NCI-H2196 (cell line): ENCODE data around the gene SLC9C2.
"Not testable (repeated sequence)": the region's sequence is repeated elsewhere in the genome, so short reads cannot be mapped to it uniquely, and the experiment has no call there.

Experiments used
- DNase-seq: peaks from one replicate; lab custom pipeline; 2025; ENCODE audit not compliant: unreplicated experiment; lab: John Stamatoyannopoulos, UW

SLC9C2 gene

GRCh38 chr1:173603056-173603591 lies at the start of gene SLC9C2:
Gene SLC9C2, minus strand, starts transcription at chr1:173603072. Its CDS starts 1,296 bp downstream, at chr1:173601776.
- DNase-seq, result no peak

- no peak for DNase-seq
Observed at GRCh38 chr1:173648880-173649605, 46.2 kb upstream of the SLC9C2 start.

DNA sequence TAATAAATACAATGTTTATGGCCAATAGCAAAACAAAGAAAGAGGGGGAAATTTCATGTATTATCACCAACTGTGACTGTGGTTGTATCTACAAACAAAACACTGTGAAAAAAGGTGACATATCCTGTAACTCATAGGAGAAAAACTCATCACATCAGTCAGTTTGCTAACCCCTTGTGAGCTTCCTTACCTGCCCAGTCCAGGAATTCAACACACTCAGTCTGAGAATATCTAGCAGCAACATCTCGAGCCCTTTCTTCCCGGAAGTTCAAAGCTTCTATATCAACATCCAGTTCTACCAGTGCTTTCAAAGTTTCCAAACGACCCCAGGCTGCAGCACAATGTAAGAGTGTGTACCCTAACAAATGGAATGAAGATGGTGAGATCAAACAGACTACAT lies 43.8 kb upstream of the SLC9C2 start:
- no peak for DNase-seq

DNA sequence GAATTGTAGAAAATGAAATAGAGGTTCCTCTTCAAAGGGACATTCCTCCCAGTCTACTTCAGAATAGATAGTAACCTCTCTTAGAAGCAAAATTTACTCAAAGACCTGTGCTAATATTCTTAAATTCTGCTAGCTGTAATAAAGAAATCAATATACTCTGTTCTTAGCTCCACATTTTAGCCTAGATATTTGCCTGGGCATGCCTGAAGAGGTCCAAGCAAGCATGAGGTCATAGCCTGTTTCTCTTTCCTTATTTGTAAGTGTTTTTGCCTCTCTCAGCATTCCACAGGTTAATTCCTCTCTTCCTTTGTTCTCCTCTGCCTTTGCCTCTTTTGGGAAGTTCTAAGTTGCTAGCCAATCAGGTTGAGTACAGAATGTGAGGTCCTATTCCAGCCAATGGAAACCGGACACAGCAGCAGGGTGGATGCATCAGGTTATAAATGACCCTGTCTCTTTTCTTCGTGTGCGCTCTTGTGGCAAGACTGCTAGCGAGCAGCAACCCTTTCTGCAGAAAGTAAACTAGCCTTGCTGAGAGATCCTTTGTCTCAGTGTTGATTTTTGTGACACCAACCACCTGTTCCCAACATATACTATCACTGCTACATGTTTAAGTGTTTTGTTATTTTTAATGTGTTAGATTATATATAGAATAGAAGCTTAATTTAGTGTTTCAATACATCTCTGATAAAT lies 39.7 kb upstream of the SLC9C2 start:
- DNase-seq, result not testable (repeated sequence)

DNA sequence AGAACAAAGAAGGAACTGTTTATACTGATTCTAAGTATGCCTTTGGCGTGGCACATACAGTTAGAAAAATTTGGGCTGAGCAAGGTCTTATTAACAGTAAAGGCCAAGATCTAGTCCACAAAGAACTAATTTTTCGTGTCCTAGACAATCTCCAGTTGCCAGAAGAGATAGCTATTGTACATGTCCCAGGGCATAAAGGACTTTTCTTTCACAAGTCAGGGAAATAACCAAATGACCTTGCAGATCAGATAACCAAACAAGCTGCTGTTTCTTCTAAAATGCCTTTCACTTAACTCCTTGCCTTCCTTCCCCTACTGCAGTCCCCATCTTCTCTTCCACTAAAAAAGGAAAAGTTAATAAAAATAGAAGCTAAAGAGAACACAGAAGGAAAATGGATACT lies 36.2 kb upstream of the SLC9C2 start:
- no peak for DNase-seq

- DNase-seq, result no peak
Observed at GRCh38 chr1:173638043-173639021, 35.5 kb upstream of the SLC9C2 start.

- not testable (repeated sequence) for DNase-seq
Observed at GRCh38 chr1:173637236-173638042, 34.6 kb upstream of the SLC9C2 start.

DNA sequence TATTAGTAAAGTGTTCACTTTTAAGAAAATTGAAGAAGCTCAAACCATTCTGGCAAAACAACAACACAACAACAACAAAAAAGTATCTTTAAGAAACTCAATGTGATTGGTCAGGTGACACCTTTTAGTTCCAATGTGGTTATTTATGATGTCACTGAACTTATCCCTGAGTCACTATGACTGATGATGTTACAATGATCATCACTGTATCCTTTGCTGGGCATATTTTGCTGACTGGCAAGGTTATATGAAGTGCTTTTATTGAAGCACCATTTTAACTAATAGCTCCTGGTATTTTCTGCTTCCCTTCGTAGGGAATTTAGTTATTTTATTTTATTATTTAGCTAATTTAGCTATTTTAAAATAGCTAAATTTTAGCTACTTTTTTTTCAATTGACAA lies 32.2 kb upstream of the SLC9C2 start, which contains the start of gene TEX50:
TSS of gene TEX50 (plus strand) at position 223 of the 400 bp plus-strand sequence. CDS start 184 bp downstream, outside the sequence.
- DNase-seq, result no peak

GRCh38 chr1:173628888-173629287 lies 26.0 kb upstream of the SLC9C2 start:
- DNase-seq, result no peak

GRCh38 chr1:173627269-173627668 lies 24.4 kb upstream of the SLC9C2 start:
- DNase-seq, result no peak

- no peak for DNase-seq
Observed at GRCh38 chr1:173616859-173617258, 14.0 kb upstream of the SLC9C2 start.

GRCh38 chr1:173613086-173613485 lies 10.2 kb upstream of the SLC9C2 start:
- not testable (repeated sequence) for DNase-seq

- DNase-seq, result no peak
Observed at GRCh38 chr1:173608503-173609216, 5.8 kb upstream of the SLC9C2 start.

DNA sequence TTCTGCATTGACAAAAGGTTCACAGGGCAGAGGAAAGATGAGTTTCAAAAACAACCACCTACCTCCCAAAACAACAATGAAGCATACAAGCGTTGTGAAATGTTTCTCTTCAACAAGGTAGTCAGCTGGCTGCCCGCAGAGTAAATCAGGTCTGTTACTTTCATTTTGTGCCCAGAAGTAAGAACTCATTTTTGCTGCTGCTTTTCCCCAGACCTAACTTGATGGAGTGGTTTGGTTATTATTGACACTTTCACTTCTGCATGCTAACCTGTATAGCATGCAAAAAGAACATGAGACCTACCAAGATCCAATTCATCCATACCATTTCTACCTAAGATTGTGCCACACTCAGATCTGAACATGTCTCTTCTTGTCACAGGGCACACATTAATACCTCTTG lies 1.3 kb downstream of the SLC9C2 start:
- DNase-seq, result no peak

- no peak for DNase-seq
Observed at GRCh38 chr1:173596097-173596825, 6.6 kb downstream of the SLC9C2 start.

DNA sequence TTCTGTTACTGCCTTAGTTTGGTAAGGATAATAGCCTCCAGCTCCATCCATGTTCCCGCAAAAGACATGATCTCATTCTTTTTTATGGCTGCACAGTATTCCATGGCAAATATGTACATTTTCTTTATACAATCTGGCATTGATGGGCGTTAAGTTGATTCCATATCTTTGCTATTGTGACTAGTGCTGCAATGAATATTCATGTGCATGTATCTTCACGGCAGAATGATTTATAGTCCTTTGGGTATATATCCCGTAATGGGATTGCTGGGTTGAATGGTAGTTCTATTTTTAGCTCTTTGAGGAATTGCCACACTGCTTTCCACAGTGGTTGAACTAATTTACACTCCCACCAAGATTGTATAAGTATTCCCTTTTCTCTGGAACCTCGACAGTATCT lies 11.7 kb downstream of the SLC9C2 start:
- not testable (repeated sequence) for DNase-seq

- DNase-seq, result no peak
Observed at GRCh38 chr1:173590557-173590956, 12.3 kb downstream of the SLC9C2 start.

GRCh38 chr1:173581383-173582079 lies 21.3 kb downstream of the SLC9C2 start:
- no peak for DNase-seq
